Fibroblast of the aortic adventitia (primary cell): ENCODE measurements around the gene SLC34A2. TPM values are rescaled to one million over a fixed set of nuclear protein-coding genes. Genes with fewer than 3 reads are reported as not detected.

Source experiments
- DNase-seq: peaks from one replicate; pipeline ENCODE4 v3.0.0-alpha.2; 2010; ENCODE audit warnings: low read depth
- H3K4me3 ChIP-seq: 2 replicates; pipeline ENCODE4 v1.5.1; 2011; ENCODE audit warnings: low read depth, mild to moderate bottlenecking, control low read depth, low read length, moderate library complexity
- CTCF ChIP-seq: IDR thresholded peaks from 2 replicates; pipeline ENCODE4 v1.5.1; 2011; ENCODE audit warnings: mild to moderate bottlenecking, low read length, control low read depth, inconsistent platforms; ENCODE audit not compliant: insufficient read depth
- total RNA-seq: library from RNA; depleted of rRNA; stranded (reverse); fragments of >200 nt; gene quantifications from 2 replicates; pipeline ENCODE4 v1.2.3, GENCODE V29; 2012; ENCODE audit warnings: low replicate concordance

Gene SLC34A2
- total RNA-seq, 1 donor, result not detected

- DNase-seq, result peak; percentile 11
- no peak overlapping the region for H3K4me3 ChIP-seq
- no peak for TF ChIP-seq CTCF
Observed at GRCh38 chr4:25638806-25639205, 16.8 kb upstream of the SLC34A2 start.

- no peak overlapping the region for H3K4me3 ChIP-seq
- DNase-seq, result no peak
- TF ChIP-seq CTCF, result no peak
Observed at GRCh38 chr4:25650311-25650710, 5.3 kb upstream of the SLC34A2 start.

GRCh38 chr4:25651682-25652081, 4.0 kb upstream of the SLC34A2 start:
- TF ChIP-seq CTCF, result no peak
- no peak overlapping the region for H3K4me3 ChIP-seq
- no peak for DNase-seq

- TF ChIP-seq CTCF, result no peak
- no peak overlapping the region for H3K4me3 ChIP-seq
- DNase-seq, result peak; percentile 10
Observed at GRCh38 chr4:25654031-25654970, 1.4 kb upstream of the SLC34A2 start.

DNA sequence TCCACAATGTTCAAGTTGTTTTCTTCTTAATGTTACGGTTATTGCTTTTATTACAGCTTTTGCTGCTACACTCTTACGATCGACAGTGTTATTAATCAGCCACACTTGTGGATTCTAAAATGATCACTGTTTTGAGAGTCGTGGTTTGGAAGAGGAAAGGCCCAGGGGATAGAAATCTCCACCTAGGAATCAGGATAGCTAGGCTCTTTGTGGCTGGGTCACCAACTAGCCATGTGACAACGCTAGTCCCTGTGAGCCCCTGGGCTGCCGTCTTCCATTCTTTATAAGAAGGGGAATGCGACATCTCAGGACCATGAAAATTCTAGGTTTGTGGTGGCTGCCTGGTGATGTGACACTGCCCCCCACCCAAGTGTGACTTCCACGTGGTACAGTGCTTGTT, 380 bp downstream of the SLC34A2 start:
- TF ChIP-seq CTCF, result no peak
- no peak for DNase-seq
- no peak overlapping the region for H3K4me3 ChIP-seq

GRCh38 chr4:25658357-25658771, 2.7 kb downstream of the SLC34A2 start:
- no peak overlapping the region for H3K4me3 ChIP-seq
- no peak for DNase-seq
- no peak for TF ChIP-seq CTCF
